B cell (primary cell): ENCODE measurements around the gene ZNF547.

Source experiments
- EZH2 ChIP-seq: IDR thresholded peaks from 2 replicates; pipeline ENCODE4 v1.6.1; 2012; ENCODE audit warnings: borderline replicate concordance, low read depth, mild to moderate bottlenecking, moderate library complexity, low read length; ENCODE audit not compliant: insufficient read depth, poor library complexity, severe bottlenecking
- TF ChIP-seq, protein P1 (sequence below): fragments of 200-600 bp; IDR thresholded peaks from one replicate; pipeline ENCODE4 v1.8.0; 2022; ENCODE audit warnings: antibody characterized with exemption, mild to moderate bottlenecking

DNA sequence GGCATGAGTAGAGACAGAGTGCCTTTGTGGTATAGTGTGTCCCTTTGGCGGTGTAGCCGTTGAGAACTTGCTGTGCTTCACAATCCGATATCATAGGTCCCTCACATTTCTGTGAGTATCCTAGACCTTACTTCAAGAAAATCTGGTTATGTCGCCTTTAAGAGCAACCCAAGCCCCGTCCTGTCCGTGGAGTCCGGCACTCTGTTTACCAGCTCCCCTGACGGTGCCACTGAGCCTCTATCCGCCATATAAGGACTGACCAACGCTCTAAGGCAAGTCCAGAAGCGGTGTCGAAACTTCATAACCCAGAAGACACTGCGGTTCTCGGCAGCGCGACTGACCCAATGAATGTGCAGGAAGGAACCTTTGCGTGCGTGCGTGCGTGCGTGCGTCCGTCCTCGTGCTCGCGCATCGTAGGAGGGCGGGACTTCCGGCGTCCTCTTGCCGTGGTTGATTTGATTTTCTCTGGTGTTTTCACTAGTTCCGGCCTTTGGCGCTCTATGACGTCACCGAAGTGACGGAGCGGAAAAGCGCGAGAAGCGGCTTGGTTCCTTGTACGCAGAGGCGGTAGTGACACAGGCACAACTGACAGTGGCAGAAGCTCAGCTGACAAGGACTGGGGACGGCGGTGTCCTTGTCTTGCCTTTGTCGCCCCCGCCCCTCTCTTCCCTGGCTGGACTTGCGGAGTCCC is at the start of gene ZNF547, which contains the start of gene TRAPPC2B:
- TF ChIP-seq, protein P1, sequence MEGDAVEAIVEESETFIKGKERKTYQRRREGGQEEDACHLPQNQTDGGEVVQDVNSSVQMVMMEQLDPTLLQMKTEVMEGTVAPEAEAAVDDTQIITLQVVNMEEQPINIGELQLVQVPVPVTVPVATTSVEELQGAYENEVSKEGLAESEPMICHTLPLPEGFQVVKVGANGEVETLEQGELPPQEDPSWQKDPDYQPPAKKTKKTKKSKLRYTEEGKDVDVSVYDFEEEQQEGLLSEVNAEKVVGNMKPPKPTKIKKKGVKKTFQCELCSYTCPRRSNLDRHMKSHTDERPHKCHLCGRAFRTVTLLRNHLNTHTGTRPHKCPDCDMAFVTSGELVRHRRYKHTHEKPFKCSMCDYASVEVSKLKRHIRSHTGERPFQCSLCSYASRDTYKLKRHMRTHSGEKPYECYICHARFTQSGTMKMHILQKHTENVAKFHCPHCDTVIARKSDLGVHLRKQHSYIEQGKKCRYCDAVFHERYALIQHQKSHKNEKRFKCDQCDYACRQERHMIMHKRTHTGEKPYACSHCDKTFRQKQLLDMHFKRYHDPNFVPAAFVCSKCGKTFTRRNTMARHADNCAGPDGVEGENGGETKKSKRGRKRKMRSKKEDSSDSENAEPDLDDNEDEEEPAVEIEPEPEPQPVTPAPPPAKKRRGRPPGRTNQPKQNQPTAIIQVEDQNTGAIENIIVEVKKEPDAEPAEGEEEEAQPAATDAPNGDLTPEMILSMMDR, result no peak
- no peak for TF ChIP-seq EZH2
